NOMO-1 treated with DMSO at 0.1 percent for 48 hours (cell line): ENCODE measurements around the gene PRR16.

Experiments
- DNase-seq: peaks from one replicate; lab custom pipeline; 2025; ENCODE audit not compliant: unreplicated experiment; lab: John Stamatoyannopoulos, UW

PRR16 gene

GRCh38 chr5:120512791-120513650 lies 48.9 kb downstream of the PRR16 start:
- DNase-seq = no peak

- DNase-seq = no peak
These were observed 52.7 kb downstream of the PRR16 start for GRCh38 chr5:120516805-120517204.

- DNase-seq = no peak
These were observed 53.6 kb downstream of the PRR16 start for GRCh38 chr5:120517607-120518252.

- DNase-seq = no peak
These were observed 54.5 kb downstream of the PRR16 start for GRCh38 chr5:120518581-120518980.

- DNase-seq = no peak
These were observed 63.2 kb downstream of the PRR16 start for GRCh38 chr5:120527251-120527650.

- DNase-seq = no peak
These were observed 64.5 kb downstream of the PRR16 start for GRCh38 chr5:120528609-120529008.

- DNase-seq = no peak
These were observed 65.3 kb downstream of the PRR16 start for GRCh38 chr5:120529386-120529785.

GRCh38 chr5:120531215-120531614 lies 67.1 kb downstream of the PRR16 start:
- no peak for DNase-seq

GRCh38 chr5:120532835-120533234 lies 68.7 kb downstream of the PRR16 start:
- no peak for DNase-seq

GRCh38 chr5:120533581-120533980 lies 69.5 kb downstream of the PRR16 start:
- no peak for DNase-seq

GRCh38 chr5:120535900-120536299 lies 71.8 kb downstream of the PRR16 start:
- DNase-seq = no peak

- DNase-seq = no peak
These were observed 74.0 kb downstream of the PRR16 start for GRCh38 chr5:120538149-120538548.

- no peak for DNase-seq
These were observed 74.5 kb downstream of the PRR16 start for GRCh38 chr5:120538644-120539043.

- no peak for DNase-seq
These were observed 75.4 kb downstream of the PRR16 start for GRCh38 chr5:120539471-120539870.

GRCh38 chr5:120540097-120540496 lies 76.0 kb downstream of the PRR16 start:
- DNase-seq = no peak

- no peak for DNase-seq
These were observed 79.9 kb downstream of the PRR16 start for GRCh38 chr5:120544043-120544442.

- no peak for DNase-seq
These were observed 80.9 kb downstream of the PRR16 start for GRCh38 chr5:120545007-120545406.

- no peak for DNase-seq
These were observed 81.9 kb downstream of the PRR16 start for GRCh38 chr5:120545951-120546350.

GRCh38 chr5:120546922-120547321 lies 82.8 kb downstream of the PRR16 start:
- no peak for DNase-seq

GRCh38 chr5:120550358-120550757 lies 86.3 kb downstream of the PRR16 start:
- no peak for DNase-seq

- no peak for DNase-seq
These were observed 88.5 kb downstream of the PRR16 start for GRCh38 chr5:120552638-120553037.

- DNase-seq = no peak
These were observed 91.2 kb downstream of the PRR16 start for GRCh38 chr5:120555345-120555744.
